ENCODE results near the gene UNC13D.

The UNC13D gene

DNA sequence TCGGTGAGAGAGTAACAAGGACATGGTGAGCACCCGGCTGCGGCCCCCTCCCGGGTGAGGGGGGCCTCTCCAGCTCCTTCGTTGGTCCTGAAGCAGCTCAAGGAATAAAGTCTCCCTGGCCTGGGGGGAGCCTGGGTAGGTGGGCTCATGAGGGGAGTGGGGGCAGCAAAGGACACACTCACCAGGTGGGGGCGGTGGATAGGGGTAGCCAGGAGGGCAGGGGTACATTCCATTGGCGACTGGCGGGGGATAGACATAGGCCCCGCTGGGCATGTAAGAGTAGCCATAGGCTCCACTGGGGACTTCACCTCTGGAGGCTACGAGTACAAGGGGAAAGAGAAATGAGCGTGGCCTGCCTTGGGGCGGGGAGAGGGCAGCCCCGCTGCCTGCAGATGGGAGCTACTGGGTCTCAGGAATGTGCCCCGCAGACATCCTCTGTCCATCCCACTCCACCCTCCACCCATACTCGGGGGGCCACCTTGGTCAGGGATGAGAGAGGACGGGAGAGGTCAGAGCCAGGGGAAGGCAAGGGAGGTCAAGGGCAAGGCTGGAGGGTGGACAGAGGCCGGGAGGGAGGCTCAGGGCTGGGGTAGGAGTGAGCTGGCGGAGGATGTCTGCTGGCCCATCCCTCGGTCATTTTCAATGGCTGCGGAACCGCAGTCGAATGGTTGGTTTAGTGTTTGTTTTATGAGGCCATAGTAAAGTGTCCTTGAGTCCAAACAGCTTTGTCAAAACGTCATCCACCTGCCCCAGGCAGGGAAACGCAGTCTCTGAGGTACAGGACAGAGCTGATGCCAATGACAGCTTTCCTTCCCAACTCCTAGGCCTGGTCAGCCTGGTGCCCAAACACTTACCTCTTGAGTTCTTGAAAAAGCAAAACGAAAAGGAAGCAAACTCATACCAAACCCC is 3.7 kb upstream of the UNC13D start:
- ChIA-PET POLR2A (interaction anchor here (1.3 to 3.2 kb wide), 2 partner anchors 7 to 68 kb away, joined by 6 to 28 read pairs; partner anchors contain the start of gene WBP2), CTCF (interaction anchor here (0.6 to 5.5 kb wide), 25 partner anchors 10 to 630 kb away, joined by 3 to 40 read pairs (median 4); partner anchors contain the start of genes ACOX1, GALK1, TEN1 and TRIM47)
- H3K9me3 ChIP-seq (ENCODE audit: control insufficient read depth, insufficient read depth, low read depth, low read length): no peaks in the 10 kb centered on the region
- H3K4me1 ChIP-seq (ENCODE audit: control insufficient read depth, insufficient read depth, low read length): no peaks in the 10 kb centered on the region; the same call in 1 of the 2 replicates
- H3K36me3 ChIP-seq (ENCODE audit: control insufficient read depth in 2 of 2, insufficient read depth in 1 of 2, low read length in 2 of 2): peaks cover 7 to 58% of the 10 kb centered on the region in 2 experiments
- no peak for TF ChIP-seq ZNF350 (tag by site-specific recombination; IDR thresholded peaks at IDR 0.05)
- TF ChIP-seq, protein P1, sequence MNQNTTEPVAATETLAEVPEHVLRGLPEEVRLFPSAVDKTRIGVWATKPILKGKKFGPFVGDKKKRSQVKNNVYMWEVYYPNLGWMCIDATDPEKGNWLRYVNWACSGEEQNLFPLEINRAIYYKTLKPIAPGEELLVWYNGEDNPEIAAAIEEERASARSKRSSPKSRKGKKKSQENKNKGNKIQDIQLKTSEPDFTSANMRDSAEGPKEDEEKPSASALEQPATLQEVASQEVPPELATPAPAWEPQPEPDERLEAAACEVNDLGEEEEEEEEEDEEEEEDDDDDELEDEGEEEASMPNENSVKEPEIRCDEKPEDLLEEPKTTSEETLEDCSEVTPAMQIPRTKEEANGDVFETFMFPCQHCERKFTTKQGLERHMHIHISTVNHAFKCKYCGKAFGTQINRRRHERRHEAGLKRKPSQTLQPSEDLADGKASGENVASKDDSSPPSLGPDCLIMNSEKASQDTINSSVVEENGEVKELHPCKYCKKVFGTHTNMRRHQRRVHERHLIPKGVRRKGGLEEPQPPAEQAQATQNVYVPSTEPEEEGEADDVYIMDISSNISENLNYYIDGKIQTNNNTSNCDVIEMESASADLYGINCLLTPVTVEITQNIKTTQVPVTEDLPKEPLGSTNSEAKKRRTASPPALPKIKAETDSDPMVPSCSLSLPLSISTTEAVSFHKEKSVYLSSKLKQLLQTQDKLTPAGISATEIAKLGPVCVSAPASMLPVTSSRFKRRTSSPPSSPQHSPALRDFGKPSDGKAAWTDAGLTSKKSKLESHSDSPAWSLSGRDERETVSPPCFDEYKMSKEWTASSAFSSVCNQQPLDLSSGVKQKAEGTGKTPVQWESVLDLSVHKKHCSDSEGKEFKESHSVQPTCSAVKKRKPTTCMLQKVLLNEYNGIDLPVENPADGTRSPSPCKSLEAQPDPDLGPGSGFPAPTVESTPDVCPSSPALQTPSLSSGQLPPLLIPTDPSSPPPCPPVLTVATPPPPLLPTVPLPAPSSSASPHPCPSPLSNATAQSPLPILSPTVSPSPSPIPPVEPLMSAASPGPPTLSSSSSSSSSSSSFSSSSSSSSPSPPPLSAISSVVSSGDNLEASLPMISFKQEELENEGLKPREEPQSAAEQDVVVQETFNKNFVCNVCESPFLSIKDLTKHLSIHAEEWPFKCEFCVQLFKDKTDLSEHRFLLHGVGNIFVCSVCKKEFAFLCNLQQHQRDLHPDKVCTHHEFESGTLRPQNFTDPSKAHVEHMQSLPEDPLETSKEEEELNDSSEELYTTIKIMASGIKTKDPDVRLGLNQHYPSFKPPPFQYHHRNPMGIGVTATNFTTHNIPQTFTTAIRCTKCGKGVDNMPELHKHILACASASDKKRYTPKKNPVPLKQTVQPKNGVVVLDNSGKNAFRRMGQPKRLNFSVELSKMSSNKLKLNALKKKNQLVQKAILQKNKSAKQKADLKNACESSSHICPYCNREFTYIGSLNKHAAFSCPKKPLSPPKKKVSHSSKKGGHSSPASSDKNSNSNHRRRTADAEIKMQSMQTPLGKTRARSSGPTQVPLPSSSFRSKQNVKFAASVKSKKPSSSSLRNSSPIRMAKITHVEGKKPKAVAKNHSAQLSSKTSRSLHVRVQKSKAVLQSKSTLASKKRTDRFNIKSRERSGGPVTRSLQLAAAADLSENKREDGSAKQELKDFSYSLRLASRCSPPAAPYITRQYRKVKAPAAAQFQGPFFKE (tag by site-specific recombination; IDR thresholded peaks at IDR 0.05; ENCODE audit: borderline replicate concordance): 0 out of 2 replicates have a peak, but pooled peaks have one; percentile 44
- no peak overlapping the region for H3K4me3 ChIP-seq (ENCODE audit: low read depth, low read length)
- no peak overlapping the region for H3K27ac ChIP-seq (ENCODE audit: extremely low read depth, low read depth, low read length)

DNA sequence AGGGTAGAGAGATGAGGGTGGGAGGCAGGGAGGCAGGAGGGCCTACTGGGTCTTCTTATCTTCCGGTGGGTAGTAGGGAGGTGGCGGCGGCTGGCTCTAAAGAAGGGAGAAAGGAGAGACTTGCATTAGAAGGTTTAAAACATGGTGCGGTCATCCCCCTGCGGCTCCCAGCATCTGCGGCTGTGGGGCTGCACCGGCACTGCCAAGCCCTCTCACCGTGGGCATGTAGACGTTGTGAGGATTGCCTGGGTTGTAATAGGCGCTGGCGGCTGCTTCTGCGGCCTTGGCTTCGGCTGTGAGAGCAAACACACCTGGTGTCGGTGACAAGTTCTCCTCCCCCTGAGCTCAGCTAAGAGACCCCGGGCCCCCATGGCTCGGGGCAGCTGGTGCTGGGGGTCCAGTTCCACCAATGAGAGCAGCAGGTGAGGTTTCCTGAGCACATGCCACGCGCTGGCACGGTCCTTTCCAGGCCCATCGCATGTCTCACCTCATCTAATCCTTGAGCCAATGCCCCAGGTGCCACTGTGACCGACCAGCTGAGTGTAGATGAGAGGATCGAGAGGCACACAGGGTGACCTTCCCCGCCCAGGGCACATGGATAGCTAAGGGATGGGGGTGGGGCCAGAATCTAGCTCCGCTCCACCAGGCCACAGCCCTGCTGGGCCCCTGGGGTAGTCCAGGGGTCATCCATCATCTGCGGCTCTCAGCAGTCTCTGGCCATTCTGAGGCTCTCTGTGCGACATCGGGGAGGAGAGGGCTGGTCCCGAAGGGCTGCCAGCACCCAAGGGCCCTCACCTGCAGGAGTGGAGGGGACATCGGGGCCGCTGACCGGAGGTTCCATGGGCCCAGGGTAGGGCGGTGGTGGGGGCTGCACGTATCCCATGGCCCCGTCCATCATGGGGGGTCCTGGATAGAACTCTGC is 2.7 kb upstream of the UNC13D start:
- Histone ChIP-seq H3K4me3 (ENCODE audit: low read depth, low read length) (no peak overlapping the region), H3K4me1 (ENCODE audit: control insufficient read depth, insufficient read depth, low read length) (no peaks in the 10 kb centered on the region; the same call in 1 of the 2 replicates), H3K27ac (ENCODE audit: extremely low read depth, low read depth, low read length) (no peak overlapping the region), H3K9me3 (ENCODE audit: control insufficient read depth, insufficient read depth, low read depth, low read length) (no peaks in the 10 kb centered on the region), H3K36me3 (ENCODE audit: control insufficient read depth in 2 of 2, insufficient read depth in 1 of 2, low read length in 2 of 2) (peaks cover 7 to 58% of the 10 kb centered on the region in 2 experiments)
- POLR2A ChIA-PET: interaction anchor here (0.9 to 3.2 kb wide), 5 partner anchors 8 to 67 kb away, joined by 3 to 28 read pairs (median 5); partner anchors contain the start of gene WBP2
- CTCF ChIA-PET: interaction anchor here (0.5 to 5.5 kb wide), 14 partner anchors 8 to 213 kb away, joined by 3 to 40 read pairs (median 7); partner anchors contain the start of genes TRIM47, UNK and WBP2
- TF ChIP-seq ZNF433 (tag by site-specific recombination; IDR thresholded peaks at IDR 0.05; ENCODE audit: low read depth) (no peak), GLIS1 (tag by site-specific recombination; IDR thresholded peaks at IDR 0.05) (no peak), ZNF398 (tag by site-specific recombination; IDR thresholded peaks at IDR 0.05) (no peak), ZNF530 (tag by site-specific recombination; IDR thresholded peaks at IDR 0.05; ENCODE audit: low read depth) (no peak), ZNF600 (tag by site-specific recombination; IDR thresholded peaks at IDR 0.05) (no peak), ZNF549 (tag by site-specific recombination; IDR thresholded peaks at IDR 0.05) (no peak), ZNF501 (tag by site-specific recombination; IDR thresholded peaks at IDR 0.05) (no peak), ZNF292 (tag by site-specific recombination; IDR thresholded peaks at IDR 0.05; ENCODE audit: borderline replicate concordance, low read depth) (no peak), ZNF140 (tag by site-specific recombination; IDR thresholded peaks at IDR 0.05) (no peak)
- TF ChIP-seq, protein P2, sequence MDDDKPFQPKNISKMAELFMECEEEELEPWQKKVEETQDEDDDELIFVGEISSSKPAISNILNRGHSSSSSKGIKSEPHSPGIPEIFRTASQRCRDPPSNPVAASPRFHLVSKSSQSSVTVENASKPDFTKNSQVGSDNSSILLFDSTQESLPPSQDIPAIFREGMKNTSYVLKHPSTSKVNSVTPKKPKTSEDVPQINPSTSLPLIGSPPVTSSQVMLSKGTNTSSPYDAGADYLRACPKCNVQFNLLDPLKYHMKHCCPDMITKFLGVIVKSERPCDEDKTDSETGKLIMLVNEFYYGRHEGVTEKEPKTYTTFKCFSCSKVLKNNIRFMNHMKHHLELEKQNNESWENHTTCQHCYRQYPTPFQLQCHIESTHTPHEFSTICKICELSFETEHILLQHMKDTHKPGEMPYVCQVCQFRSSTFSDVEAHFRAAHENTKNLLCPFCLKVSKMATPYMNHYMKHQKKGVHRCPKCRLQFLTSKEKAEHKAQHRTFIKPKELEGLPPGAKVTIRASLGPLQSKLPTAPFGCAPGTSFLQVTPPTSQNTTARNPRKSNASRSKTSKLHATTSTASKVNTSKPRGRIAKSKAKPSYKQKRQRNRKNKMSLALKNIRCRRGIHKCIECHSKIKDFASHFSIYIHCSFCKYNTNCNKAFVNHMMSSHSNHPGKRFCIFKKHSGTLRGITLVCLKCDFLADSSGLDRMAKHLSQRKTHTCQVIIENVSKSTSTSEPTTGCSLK (tag by site-specific recombination; IDR thresholded peaks at IDR 0.05): no peak

Data from HEK293 (cell line).